Gastroesophageal sphincter (tissue), 3 donors: Measurements from ENCODE around the gene SEC14L3.

ENCODE experiments used
- EP300 ChIP-seq: sonication (generic); formaldehyde crosslinking; IDR thresholded peaks from one replicate; pipeline ENCODE4 v1.6.1; 2017; ENCODE audit warnings: antibody characterized with exemption, mild to moderate bottlenecking
- POLR2AphosphoS5 ChIP-seq: sonication (generic); formaldehyde crosslinking; IDR thresholded peaks from one replicate; pipeline ENCODE4 v1.6.1; 2017; ENCODE audit warnings: antibody characterized with exemption
- TF ChIP-seq, protein P1 (sequence below), 4 experiments: fragments of 200-600 bp in 2 of 4; fragments of 450-650 bp in 2 of 4; sonication (generic) in 1 of 4; IDR thresholded peaks; one replicate each; pipeline ENCODE4 v1.5.1; 2017 to 2019; ENCODE audit warnings: antibody characterized with exemption in 4 of 4, mild to moderate bottlenecking in 2 of 4, moderate library complexity in 2 of 4

GRCh38 chr22:30413001-30413400 is 58.8 kb downstream of the SEC14L3 start:
- TF ChIP-seq, protein P1, sequence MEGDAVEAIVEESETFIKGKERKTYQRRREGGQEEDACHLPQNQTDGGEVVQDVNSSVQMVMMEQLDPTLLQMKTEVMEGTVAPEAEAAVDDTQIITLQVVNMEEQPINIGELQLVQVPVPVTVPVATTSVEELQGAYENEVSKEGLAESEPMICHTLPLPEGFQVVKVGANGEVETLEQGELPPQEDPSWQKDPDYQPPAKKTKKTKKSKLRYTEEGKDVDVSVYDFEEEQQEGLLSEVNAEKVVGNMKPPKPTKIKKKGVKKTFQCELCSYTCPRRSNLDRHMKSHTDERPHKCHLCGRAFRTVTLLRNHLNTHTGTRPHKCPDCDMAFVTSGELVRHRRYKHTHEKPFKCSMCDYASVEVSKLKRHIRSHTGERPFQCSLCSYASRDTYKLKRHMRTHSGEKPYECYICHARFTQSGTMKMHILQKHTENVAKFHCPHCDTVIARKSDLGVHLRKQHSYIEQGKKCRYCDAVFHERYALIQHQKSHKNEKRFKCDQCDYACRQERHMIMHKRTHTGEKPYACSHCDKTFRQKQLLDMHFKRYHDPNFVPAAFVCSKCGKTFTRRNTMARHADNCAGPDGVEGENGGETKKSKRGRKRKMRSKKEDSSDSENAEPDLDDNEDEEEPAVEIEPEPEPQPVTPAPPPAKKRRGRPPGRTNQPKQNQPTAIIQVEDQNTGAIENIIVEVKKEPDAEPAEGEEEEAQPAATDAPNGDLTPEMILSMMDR (IDR thresholded peaks at IDR 0.05) = no peak
- TF ChIP-seq EP300 (no peak), POLR2AphosphoS5 (no peak)
